VCaP (cell line): ENCODE measurements around the gene TRAM2.

Experiments used
- H3K27ac ChIP-seq: fragments of 450-650 bp; 2 replicates; pipeline ENCODE4 v1.5.1; 2017
- TF ChIP-seq, protein P1 (sequence below): fragments of 450-650 bp; conservative IDR thresholded peaks from 2 replicates; pipeline ENCODE4 v1.5.1; 2017; ENCODE audit warnings: mild to moderate bottlenecking, moderate library complexity

TRAM2 gene

DNA sequence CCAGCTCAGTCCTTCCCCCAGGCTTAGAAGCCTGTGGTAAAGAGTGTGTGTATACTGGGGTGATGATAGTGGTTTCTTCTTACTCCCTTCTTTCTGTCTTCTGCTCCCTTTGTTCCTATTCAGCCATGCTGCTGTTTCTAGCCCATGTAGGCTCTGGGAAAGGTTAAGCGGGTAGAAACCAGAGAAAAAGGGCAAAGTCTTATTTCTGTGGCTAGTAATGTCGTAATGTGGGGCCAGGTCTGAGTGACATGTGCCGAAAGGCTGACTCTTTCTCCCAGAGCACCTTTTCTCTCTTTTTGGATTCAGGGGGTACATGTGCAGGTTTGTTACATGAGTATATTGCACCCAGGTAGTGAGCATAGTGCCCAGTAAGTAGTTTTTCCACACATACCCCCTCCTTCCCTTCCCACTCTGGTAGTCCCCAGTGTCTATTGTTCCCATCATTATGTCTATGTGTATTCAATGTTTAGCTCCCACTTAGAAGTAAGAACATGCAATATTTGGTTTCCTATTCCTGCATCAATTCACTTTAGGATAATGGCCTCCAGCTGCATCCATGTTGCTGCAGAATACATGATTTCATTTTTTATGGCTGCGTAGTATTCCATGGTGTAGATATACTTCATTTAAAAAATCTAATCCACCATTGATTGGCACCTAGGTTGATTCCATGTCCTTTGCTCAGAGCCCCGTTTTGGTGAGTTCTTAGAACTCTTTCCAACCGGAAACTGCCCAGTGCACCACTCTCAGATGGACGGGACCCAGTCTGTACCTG lies 82.4 kb downstream of the TRAM2 start:
- H3K27ac ChIP-seq = no peak overlapping the region
- TF ChIP-seq, protein P1, sequence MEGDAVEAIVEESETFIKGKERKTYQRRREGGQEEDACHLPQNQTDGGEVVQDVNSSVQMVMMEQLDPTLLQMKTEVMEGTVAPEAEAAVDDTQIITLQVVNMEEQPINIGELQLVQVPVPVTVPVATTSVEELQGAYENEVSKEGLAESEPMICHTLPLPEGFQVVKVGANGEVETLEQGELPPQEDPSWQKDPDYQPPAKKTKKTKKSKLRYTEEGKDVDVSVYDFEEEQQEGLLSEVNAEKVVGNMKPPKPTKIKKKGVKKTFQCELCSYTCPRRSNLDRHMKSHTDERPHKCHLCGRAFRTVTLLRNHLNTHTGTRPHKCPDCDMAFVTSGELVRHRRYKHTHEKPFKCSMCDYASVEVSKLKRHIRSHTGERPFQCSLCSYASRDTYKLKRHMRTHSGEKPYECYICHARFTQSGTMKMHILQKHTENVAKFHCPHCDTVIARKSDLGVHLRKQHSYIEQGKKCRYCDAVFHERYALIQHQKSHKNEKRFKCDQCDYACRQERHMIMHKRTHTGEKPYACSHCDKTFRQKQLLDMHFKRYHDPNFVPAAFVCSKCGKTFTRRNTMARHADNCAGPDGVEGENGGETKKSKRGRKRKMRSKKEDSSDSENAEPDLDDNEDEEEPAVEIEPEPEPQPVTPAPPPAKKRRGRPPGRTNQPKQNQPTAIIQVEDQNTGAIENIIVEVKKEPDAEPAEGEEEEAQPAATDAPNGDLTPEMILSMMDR = no peak

DNA sequence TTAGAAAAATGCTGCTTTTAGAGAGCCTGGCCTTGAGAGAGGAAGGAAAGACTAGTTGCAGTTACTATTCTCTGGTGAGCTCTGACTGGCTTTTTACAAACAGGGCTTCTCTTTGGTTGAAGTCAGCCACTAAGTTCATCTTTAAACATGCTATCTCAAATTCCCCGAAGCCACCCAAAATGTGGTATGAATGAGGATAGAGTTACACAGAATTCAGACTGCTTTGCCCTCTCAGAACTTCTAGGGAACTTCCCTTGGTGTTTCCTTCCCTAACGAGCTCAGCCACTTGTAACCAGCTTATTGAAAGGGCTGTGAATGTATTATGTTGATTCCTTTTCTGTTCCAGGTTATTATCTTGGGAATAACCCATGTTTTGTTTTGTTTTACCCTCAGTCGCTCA lies 83.2 kb downstream of the TRAM2 start:
- TF ChIP-seq, protein P1 = no peak
- no peak overlapping the region for H3K27ac ChIP-seq

GRCh38 chr6:52491203-52492069 lies 85.4 kb downstream of the TRAM2 start:
- TF ChIP-seq, protein P1 = no peak
- no peak overlapping the region for H3K27ac ChIP-seq

GRCh38 chr6:52489881-52490280 lies 87.0 kb downstream of the TRAM2 start:
- peak overlapping the region; percentile 19; the same call in 1 of the 2 replicates for H3K27ac ChIP-seq
- TF ChIP-seq, protein P1 = no peak

DNA sequence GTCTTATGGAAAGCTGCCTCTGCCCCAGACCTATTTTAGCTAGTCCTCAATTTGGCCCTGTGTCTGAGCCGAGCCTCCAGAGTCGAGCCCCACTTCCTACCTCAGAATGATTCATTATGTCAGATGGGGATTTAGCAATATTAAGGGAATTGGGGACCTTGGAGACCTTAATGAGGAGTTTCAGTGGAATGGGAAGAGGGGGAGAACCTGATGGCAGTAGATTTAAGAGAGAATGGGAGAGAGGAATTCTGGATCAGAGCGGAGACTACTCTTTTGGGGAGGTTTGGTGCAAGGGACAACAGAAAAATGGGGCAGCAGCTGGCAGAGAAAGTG lies 93.2 kb downstream of the TRAM2 start:
- TF ChIP-seq, protein P1 = no peak
- no peak overlapping the region for H3K27ac ChIP-seq

DNA sequence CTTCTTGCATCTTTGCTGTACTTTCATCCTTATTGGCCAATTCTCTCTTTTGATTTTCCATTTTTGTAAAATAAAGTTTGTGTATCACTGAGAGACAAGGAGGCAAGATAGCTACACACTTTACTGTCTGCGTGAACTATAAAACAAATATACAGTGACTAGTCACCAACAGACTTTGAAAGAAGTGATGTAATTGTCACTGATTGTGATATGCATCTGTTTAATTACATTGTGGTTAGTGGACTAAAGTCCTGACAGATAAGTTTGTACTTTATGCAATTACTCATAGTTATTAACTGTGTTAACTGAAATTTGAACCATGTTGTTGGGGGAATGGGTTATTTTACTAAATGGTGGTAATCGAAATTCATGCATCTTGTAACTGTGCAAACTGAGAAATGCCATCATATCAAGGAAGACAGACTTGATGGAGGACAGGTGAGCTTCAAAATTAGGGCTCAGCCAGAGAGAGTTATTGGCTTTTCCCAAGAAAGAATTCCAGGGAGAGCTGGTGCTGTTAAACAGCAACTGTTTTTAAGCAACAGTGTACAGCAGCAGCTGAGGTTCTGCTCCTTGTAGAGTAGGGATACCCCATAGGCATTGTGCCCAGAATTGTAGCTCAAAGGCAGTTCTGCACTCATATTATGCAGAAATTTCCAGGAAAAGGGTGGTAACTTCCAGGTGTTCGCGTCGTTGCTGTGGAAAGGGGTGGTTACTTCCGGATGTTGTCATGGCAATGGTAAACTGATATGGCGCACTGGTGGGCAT lies 93.8 kb downstream of the TRAM2 start:
- H3K27ac ChIP-seq = no peak overlapping the region
- TF ChIP-seq, protein P1 = no peak

- H3K27ac ChIP-seq = no peak overlapping the region
- TF ChIP-seq, protein P1 = no peak
Measured at GRCh38 chr6:52475307-52475706, 101.6 kb downstream of the TRAM2 start.
